Body of pancreas (tissue), 4 donors: Measurements from ENCODE around the gene KDM3A. TPM values are rescaled to one million over a fixed set of nuclear protein-coding genes. Genes with fewer than 3 reads are reported as not detected.

ENCODE experiments used
- ATAC-seq: fragments of 150-250 bp; one replicate; pipeline ENCODE4 v1.9.1; 2016
- DNase-seq, 4 donors: peaks; one replicate each; pipeline ENCODE4 v3.0.0-alpha.2; 2019
- H3K27ac ChIP-seq, 4 donors: fragments of 200-600 bp; sonication (generic); 1 replicate in 3 of 4; 2 replicates in 1 of 4; pipeline versions ENCODE4 v1.5.1 to v1.6.1; 2016 to 2019; ENCODE audit warnings: mild to moderate bottlenecking in 1 of 4, mixed read lengths in 1 of 4, moderate library complexity in 1 of 4
- H3K27me3 ChIP-seq, 2 donors: fragments of 200-600 bp; sonication (generic); one replicate each; pipeline ENCODE4 v1.6.0; 2016; ENCODE audit warnings: mild to moderate bottlenecking in 1 of 2
- H3K36me3 ChIP-seq, 2 donors: fragments of 200-600 bp; sonication (generic); replicated peaks in 1 of 2; 2 replicates each; pipeline ENCODE4 v1.5.1; 2016; ENCODE audit warnings: low read depth in 2 of 2; ENCODE audit not compliant: insufficient read depth in 1 of 2
- H3K4me1 ChIP-seq: fragments of 200-600 bp; sonication (generic); one replicate; pipeline ENCODE4 v1.6.0; 2016
- H3K4me3 ChIP-seq, 2 donors: fragments of 200-600 bp; sonication (generic); 1 replicate in 1 of 2; 2 replicates in 1 of 2; pipeline ENCODE4 v1.5.1; 2016 to 2019
- H3K9me3 ChIP-seq, 3 donors: fragments of 200-600 bp; sonication (generic); 1 replicate in 2 of 3; 2 replicates in 1 of 3; pipeline ENCODE4 v1.5.1; 2016
- POLR2A ChIP-seq, 3 donors: fragments of 450-650 bp; IDR thresholded peaks; one replicate each; pipeline ENCODE4 v1.6.1; 2016; ENCODE audit warnings: antibody characterized with exemption in 3 of 3, mild to moderate bottlenecking in 2 of 3
- WGBS, 2 donors: methylation state at CpG; one replicate each; pipeline ENCODE4 v1.1.5; 2017; 5-methylcytosine and 5-hydroxymethylcytosine counted together
- intact Hi-C: fragments of 100-400 bp; cut with DNase I; formaldehyde crosslinking; loops from one replicate; pipeline ENCODE4 v1.15.1; 2023
- total RNA-seq, 2 donors: library from RNA; depleted of rRNA; stranded (reverse); fragments of >200 nt; gene quantifications; one replicate each; pipeline ENCODE4 v1.1.0, GENCODE V29; 2016
- TF ChIP-seq, protein P1 (sequence below), 7 experiments: fragments of 450-650 bp in 4 of 7; fragments of 200-600 bp in 3 of 7; sonication (generic) in 3 of 7; IDR thresholded peaks; one replicate each; pipeline ENCODE4 v1.5.1; 2016 to 2019; ENCODE audit warnings: antibody characterized with exemption in 7 of 7

KDM3A gene
- total RNA-seq, 2 donors from 2014 or later = 34.0 to 47.8 TPM

DNA sequence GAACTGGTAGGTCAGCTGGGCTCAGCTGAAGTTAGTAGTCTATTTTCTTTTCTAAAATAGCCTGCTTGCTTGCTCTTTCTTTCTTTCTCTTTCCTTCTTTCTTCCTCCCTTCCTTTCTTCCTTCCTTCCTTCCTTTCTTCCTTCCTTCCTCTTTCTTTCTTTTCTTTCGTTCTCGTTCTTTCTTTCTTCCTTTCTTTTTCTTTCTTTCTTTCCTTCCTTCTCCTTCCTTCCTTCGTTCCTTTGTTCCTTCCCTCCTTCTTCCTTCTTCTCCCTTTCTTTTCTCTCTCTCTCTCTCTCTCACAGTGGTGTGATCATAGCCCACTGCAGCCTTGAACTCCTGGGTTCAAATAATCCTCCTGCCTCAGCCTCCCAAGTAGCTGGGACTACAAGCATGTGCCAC lies 29.2 kb upstream of the KDM3A start:
- Histone ChIP-seq H3K36me3 (no peaks in the 10 kb centered on the region), H3K27me3 (no peaks in the 10 kb centered on the region), H3K4me1 (no peaks in the 10 kb centered on the region), H3K27ac (no peak overlapping the region), H3K9me3 (no peaks in the 10 kb centered on the region), H3K4me3 (no peak overlapping the region)
- ATAC-seq (no peak), DNase-seq (no peak)
- 51 to 83% methylated on average over 3 of the region's 3 CpGs for WGBS, 2 donors
- intact Hi-C loops = no loop called here
- TF ChIP-seq, protein P1, sequence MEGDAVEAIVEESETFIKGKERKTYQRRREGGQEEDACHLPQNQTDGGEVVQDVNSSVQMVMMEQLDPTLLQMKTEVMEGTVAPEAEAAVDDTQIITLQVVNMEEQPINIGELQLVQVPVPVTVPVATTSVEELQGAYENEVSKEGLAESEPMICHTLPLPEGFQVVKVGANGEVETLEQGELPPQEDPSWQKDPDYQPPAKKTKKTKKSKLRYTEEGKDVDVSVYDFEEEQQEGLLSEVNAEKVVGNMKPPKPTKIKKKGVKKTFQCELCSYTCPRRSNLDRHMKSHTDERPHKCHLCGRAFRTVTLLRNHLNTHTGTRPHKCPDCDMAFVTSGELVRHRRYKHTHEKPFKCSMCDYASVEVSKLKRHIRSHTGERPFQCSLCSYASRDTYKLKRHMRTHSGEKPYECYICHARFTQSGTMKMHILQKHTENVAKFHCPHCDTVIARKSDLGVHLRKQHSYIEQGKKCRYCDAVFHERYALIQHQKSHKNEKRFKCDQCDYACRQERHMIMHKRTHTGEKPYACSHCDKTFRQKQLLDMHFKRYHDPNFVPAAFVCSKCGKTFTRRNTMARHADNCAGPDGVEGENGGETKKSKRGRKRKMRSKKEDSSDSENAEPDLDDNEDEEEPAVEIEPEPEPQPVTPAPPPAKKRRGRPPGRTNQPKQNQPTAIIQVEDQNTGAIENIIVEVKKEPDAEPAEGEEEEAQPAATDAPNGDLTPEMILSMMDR (IDR thresholded peaks at IDR 0.05) = no peak
- no peak for TF ChIP-seq POLR2A (IDR thresholded peaks at IDR 0.05)

DNA sequence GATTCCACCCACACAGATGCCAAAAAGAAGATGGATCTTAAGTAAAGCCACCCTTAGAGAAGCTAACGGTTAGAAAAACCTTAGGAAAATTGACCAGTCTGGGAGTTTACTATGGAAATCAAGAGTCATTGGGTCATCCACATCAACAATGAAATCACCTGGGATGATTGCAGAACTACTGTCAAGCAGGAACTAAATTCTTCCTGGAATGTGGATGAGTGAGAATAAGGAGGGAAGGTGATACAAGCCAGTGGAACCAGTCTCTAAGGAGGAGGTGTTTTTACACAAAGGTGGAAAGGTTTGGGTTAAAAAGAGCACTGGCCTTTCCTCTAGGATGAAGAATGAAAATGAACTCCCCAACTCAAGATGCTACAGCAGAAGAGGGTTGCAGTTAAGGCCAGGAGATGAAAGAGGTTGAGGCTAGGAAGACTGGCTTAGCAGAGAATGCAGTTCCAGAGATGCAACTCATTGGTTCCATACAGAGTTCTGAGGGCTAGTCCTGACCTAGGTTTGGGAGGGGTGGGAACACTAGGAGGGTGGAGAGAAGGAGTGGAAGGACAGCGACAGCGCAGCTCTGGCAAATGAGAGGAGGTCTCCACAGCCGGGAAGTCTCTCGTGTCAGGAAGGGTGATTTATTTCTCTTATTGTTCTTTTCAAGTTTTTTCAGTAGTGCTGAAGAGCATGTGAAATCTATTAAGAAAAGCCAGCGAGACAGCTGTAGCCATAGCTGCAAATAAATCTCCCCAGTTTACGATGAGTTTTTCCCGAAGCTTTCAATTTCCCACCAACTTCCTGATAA lies 27.7 kb upstream of the KDM3A start:
- no peaks in the 10 kb centered on the region for H3K36me3 ChIP-seq
- H3K9me3 ChIP-seq = no peaks in the 10 kb centered on the region
- no peak overlapping the region for H3K4me3 ChIP-seq
- no peak for DNase-seq
- H3K4me1 ChIP-seq = no peaks in the 10 kb centered on the region
- ATAC-seq = no peak
- TF ChIP-seq, protein P1 (IDR thresholded peaks at IDR 0.05) = no peak
- no peak for TF ChIP-seq POLR2A (IDR thresholded peaks at IDR 0.05)
- no peaks in the 10 kb centered on the region for H3K27me3 ChIP-seq
- WGBS, 2 donors = 51 to 71% methylated on average over 8 of the region's 8 CpGs
- no peak overlapping the region for H3K27ac ChIP-seq
- intact Hi-C loops = no loop called here

DNA sequence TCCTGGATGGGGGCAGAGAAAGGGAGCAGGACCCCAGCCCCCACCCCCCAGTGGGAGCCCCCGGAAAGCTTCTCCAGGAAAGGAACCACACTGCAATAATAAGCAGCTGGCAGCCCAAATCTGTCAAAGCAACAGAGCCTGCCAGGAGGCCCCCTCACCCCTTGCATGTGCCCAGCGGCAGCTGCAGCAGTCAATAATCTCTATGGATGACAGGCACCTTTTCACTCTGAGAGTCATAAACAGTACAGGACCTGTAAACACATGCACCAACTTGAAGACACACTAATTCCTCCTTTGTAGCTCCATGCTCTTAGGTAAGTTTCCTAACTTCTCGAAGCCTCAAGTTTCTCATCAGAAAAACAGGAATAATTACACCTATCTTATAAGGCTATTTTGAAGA lies 26.2 kb upstream of the KDM3A start:
- no peak for TF ChIP-seq POLR2A (IDR thresholded peaks at IDR 0.05)
- TF ChIP-seq, protein P1 (IDR thresholded peaks at IDR 0.05) = no peak
- ATAC-seq (no peak), DNase-seq (no peak)
- 56 to 67% methylated on average over 3 of the region's 3 CpGs for WGBS, 2 donors
- H3K36me3 ChIP-seq = no peaks in the 10 kb centered on the region
- no peaks in the 10 kb centered on the region for H3K9me3 ChIP-seq
- H3K27ac ChIP-seq = no peak overlapping the region
- H3K4me3 ChIP-seq = no peak overlapping the region
- intact Hi-C loops = no loop called here
- no peaks in the 10 kb centered on the region for H3K27me3 ChIP-seq
- no peaks in the 10 kb centered on the region for H3K4me1 ChIP-seq

DNA sequence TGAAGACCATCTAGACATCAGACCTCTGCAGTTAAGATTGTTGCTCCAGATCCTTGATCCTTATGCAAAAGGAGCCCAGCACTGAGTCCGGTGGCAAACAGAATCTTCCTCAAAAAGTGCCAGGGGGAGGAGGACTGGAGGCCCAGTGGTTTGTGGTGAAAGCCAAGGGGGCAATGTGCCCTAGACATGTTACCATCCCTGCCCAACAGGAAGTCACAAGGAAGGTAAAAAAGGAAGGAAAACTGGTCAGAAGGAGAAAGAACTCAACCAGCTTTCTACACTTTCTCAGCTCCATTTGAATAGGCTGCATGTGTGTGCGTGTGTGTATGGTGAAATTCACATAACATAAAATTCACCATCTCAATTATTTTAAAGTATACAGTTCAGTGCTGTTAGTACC lies 25.0 kb upstream of the KDM3A start:
- Histone ChIP-seq H3K9me3 (no peaks in the 10 kb centered on the region), H3K4me3 (no peak overlapping the region), H3K27ac (no peak overlapping the region), H3K4me1 (no peaks in the 10 kb centered on the region), H3K27me3 (no peaks in the 10 kb centered on the region), H3K36me3 (no peaks in the 10 kb centered on the region)
- intact Hi-C loops = no loop called here
- 81 to 92% methylated on average over 2 of the region's 2 CpGs for whole genome bisulfite sequencing, 2 donors
- peak in 1 of 4 donors; percentile 23 for DNase-seq
- TF ChIP-seq, protein P1 (IDR thresholded peaks at IDR 0.05) = no peak
- TF ChIP-seq POLR2A (IDR thresholded peaks at IDR 0.05) = no peak
- no peak for ATAC-seq

DNA sequence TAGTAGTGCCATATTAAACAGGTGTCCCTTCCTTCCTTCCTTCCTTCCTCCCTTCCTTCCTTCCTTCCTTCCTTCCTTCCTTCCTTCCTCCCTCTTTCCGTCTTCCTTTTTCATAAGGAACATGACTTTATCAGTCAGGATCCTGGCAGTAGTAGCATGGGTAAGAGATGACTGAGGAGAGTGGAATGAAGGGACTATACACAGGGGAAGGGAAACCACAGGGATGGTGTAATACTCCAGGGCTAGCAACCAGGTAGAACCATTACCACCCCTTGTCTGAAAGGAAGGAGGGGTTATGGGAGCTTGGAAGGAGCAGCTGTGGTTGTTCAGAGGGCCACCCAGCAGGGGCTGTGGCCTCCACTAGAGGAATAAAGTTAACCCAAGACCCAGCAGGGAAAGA lies 23.2 kb upstream of the KDM3A start:
- TF ChIP-seq, protein P1 (IDR thresholded peaks at IDR 0.05) = no peak
- no peak for TF ChIP-seq POLR2A (IDR thresholded peaks at IDR 0.05)
- H3K4me3 ChIP-seq = no peak overlapping the region
- H3K9me3 ChIP-seq = no peaks in the 10 kb centered on the region
- H3K27ac ChIP-seq = no peak overlapping the region
- no peaks in the 10 kb centered on the region for H3K4me1 ChIP-seq
- no peaks in the 10 kb centered on the region for H3K36me3 ChIP-seq
- ATAC-seq = no peak
- DNase-seq = no peak
- intact Hi-C loops = no loop called here
- WGBS, 2 donors = 80 to 91% methylated on average over 1 of the region's 1 CpG
- no peaks in the 10 kb centered on the region for H3K27me3 ChIP-seq
